Measurements from ENCODE around the gene AMER1.

DNA sequence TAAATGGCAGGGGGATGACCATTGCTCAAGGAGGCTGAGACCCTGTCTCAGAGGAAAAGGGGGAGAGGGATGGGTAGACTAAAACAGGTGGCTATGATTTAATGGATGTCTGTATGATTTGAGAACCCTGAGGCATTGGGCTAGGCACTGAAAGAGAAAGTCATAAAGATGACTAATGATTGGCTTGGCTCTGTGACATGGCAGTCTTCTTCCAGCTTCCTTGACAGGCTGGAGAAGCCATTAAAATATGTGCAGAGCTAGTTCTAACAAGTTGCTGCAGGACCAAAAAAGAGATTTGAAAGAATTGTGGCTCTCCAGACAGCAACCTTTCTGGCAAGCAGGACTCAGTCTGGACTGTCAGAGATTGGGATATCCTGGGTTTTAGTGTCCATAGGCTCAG is 53.6 kb downstream of the AMER1 start:
- TF ChIP-seq, protein P1, sequence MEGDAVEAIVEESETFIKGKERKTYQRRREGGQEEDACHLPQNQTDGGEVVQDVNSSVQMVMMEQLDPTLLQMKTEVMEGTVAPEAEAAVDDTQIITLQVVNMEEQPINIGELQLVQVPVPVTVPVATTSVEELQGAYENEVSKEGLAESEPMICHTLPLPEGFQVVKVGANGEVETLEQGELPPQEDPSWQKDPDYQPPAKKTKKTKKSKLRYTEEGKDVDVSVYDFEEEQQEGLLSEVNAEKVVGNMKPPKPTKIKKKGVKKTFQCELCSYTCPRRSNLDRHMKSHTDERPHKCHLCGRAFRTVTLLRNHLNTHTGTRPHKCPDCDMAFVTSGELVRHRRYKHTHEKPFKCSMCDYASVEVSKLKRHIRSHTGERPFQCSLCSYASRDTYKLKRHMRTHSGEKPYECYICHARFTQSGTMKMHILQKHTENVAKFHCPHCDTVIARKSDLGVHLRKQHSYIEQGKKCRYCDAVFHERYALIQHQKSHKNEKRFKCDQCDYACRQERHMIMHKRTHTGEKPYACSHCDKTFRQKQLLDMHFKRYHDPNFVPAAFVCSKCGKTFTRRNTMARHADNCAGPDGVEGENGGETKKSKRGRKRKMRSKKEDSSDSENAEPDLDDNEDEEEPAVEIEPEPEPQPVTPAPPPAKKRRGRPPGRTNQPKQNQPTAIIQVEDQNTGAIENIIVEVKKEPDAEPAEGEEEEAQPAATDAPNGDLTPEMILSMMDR (IDR thresholded peaks at IDR 0.05): no peak
- no peak for TF ChIP-seq POLR2A (IDR thresholded peaks at IDR 0.05)
